Right ventricle myocardium inferior (tissue), 1 donor: ENCODE data around the gene RPS14. TPM values are rescaled to one million over a fixed set of nuclear protein-coding genes. Genes with fewer than 3 reads are reported as not detected.
"Not testable (repeated sequence)": the region's sequence is repeated elsewhere in the genome, so short reads cannot be mapped to it uniquely, and the experiment has no call there.

ENCODE experiments used
- ATAC-seq: fragments of 200-7000 bp; cut with Tn5 transposase; one replicate; pipeline ENCODE4 v1.9.1; 2020; ENCODE audit warnings: mild to moderate bottlenecking, moderate library complexity
- DNase-seq: peaks from one replicate; pipeline ENCODE4 v3.0.0; 2021; ENCODE audit errors: missing footprints
- intact Hi-C: fragments of 100-400 bp; cut with DNase I; formaldehyde crosslinking; loops from one replicate; pipeline ENCODE4 v1.11.0; 2022
- total RNA-seq: library from RNA; stranded (reverse); fragmentation: NEBNext Ultra II Directional; extraction: Animal tissue kit (Norgen Biotek cat#: 25700); gene quantifications from one replicate; pipeline ENCODE4 v1.2.1, GENCODE V29; 2021
- donor health status: DM: no; HTN: yes; CAD: no; lungs with severe emphysema.

The RPS14 gene
- total RNA-seq, 1 donor from 2014 or later = 1,267 TPM

DNA sequence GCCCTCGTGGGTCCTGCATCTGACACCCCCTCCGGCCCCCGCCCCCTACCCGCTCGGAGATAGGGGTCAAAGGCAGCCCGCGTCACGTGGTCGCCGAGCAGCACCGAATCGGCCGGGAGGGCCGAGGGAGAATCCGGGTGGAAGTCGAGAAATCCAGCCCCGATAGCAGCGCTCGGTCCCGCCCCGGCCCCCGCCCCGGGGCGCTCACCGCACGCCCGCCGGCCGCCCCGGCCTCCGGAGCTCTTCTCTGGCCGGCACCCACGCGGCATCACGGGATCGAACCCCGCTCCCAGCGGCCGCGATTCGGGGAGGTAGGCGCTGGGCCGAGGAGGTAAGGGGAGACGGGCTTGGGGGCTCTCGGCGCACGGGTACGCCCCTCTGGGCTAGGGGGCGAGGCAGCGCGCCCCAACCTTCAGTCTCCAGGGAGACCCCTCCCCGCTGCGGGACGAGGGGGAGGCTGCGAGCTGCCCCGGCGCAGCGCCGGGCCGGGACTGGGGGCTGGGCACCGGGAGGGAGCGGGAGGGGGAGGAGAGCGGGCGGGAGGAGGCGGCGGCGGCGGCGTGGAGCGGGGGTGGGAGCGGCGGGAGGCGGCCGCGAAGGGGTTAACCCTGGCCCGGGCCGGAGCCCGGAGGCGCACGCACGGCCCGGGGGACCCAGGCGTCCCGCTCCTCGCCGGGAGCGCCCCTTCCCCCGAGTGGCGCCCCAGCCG lies 36.3 kb upstream of the RPS14 start:
- ATAC-seq (peak; percentile 43), DNase-seq (peak; percentile 81)
- intact Hi-C loops = loop anchor here (1.0 to 2.0 kb wide), 3 partner anchors 21 to 59 kb away; no protein-coding TSS in a partner anchor

DNA sequence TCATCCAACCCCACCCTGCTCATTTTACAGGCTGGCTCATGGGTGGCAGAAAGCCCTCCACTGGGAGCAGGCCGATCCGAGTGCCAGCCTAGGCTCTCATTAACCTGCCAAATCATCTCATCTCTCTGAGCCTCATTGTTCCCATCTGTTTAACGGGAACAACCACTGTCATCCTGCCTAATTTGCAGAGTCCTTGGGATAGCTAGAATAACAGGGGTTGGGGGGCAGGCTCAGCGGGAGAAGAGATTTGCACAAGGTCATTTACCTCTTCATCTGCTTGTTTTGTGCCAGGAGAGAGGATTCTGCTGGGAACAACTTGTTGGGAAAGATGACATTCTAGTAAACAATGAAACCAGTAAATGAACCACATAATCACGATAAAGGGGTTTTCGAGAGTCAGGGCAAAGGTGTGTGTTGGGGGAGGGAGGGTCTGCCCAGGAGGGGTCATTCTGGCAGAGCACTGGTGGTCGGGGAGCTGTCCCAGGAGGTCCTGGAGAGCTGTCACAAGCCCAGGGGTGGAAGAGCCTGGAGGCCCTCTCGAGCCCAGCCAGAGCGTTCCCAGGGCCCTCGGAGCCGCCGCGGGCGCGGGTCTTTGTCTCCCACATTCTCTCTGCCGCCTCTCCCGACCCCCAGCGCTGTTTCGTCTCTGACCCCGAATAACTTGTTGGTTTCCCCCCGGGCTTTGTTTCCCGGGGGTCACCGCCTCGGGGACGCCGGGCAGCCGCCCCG lies 35.6 kb upstream of the RPS14 start:
- intact Hi-C loops = loop anchor here (1.0 kb wide), 1 partner anchor 37 kb away; no protein-coding TSS in a partner anchor
- no peak for ATAC-seq
- no peak for DNase-seq

DNA sequence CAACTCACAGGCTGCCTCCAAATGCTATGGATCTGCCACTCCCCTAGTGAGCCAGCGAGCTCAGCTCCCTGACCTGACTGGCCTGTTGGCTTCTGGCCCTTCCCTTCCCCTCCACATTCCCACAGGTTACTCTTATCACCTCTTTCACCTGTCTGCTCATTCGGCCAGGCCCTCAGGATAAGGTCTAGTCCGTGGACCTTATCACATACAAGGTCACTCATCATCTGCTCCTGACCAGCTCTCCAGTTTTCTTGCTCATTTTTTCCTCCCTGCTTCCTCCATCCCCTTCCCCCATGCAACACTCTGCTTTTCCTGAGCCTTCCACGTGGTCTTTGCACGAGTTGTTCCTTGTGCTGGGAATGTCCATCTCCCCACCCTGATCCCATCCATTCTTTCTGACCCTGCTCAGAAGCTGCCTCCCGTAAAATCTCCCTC lies 32.5 kb upstream of the RPS14 start:
- intact Hi-C loops = no loop called here
- DNase-seq = no peak
- ATAC-seq = no peak

DNA sequence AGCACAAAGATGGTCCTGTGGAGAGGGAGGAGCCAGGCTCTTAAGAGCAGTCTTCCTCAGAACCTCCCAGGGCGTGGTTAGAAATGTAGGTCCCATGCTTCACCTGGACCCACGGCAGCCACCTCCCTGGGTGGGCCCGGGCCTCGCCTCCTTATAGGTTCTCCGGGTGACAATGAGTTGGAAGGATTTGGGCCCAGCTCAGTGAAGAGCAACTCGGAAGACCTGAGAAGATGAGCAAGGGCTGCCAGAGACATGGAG lies 32.1 kb upstream of the RPS14 start:
- intact Hi-C loops = no loop called here
- ATAC-seq = no peak
- DNase-seq = no peak

DNA sequence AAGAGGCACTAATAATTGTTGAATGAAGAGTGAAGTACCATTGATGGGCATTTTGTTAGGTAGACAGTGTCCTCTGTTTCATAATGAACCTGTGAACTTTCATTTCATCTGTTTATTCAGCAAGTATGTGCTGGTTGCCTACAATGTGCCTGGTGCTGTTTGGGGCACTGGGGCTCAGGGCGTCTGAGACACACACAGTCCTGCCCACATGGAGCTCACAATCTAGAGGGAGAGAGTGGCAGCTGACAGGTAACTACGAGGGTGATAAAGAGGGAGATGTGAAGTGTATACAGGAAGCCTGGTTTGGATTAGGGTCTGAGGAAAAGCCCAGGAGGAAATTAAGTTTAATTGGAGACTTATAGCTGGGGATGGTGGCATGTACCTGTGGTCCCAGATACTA lies 29.9 kb upstream of the RPS14 start:
- DNase-seq (no peak), ATAC-seq (no peak)
- intact Hi-C loops = no loop called here

DNA sequence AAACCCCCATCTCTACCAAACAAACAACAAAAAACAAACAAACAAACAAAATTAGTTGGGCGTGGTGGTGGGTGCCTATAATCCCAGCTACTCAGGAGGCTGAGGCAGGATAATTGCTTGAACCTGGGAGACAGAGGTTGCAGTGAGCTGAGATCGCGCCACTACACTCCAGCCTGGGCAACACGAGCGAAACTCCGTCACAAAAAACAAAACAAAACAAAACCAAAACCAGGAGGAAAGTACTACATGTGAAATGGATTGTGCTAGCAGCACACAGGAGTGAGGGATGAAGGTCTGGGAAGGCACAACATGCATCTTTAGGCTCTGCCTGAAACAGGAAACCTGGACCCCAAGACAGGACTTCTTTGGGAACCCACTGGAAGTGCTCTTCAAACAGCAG lies 27.0 kb upstream of the RPS14 start:
- ATAC-seq, DNase-seq, intact Hi-C loops: not testable (repeated sequence)

DNA sequence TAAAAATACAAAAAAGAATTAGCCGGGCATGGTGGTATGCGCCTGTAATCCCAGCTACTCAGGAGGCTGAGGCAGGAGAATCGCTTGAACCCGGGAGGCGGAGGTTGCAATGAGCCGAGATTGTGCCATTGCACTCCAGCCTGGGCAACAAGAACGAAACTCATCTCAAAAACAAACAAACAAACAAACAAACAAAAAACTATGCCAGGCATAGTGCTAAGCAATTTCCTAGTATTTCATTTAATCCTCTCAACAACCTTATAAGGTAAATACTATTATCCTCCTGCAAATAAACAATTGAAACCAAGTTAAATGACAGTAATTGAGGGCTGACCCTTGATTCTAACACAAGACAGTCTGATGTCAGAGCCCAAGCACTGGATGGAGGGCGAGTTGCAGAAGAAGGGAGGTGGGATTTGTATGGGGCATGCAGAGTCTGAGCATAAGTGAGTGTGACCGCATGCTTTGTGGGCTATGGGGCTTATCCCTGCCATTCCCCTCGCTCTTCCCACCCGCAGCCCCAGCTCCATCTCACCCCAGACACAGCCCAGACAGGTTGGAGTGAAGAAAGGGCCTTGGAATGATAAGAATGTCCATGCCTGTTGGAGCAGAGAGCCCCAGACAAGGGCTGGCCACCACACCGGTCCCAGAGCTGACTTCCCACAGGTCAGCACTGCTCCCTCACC lies 24.3 kb upstream of the RPS14 start:
- no peak for ATAC-seq
- DNase-seq = no peak
- intact Hi-C loops = no loop called here

DNA sequence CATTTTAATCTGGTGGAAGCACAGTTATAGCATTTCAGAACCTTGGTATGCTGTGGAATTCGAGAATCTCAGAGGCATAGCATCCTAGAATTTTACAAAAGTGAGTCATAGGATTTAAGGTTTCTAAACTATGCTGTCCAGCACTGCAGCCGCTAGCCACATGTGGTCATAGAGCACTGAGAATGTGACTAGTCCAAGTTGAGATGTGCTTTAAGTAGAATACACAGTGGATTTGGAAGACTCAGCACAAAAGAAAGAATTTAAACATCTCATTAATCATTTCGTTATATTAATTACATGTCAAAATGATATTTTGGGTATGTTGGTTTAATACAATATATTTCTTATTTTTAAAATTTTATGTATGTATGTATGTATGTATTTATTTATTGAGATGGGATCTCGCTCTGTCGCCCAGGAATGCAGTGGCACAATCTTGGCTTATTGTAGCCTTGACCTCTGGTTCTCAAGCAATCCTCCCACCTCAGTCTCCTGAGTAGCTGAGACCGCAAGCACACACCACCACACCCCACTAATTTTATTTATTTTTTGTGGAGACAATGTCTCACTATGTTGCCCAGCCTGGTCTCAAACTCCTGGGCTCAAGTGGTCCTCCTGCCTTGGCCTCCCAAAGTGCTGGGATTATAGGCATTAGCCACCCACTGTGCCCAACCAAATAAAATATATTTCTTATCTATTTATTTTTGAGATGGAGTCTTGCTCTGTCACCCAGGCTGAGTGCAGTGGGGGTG lies 20.4 kb upstream of the RPS14 start:
- intact Hi-C loops = no loop called here
- no peak for ATAC-seq
- DNase-seq = no peak

DNA sequence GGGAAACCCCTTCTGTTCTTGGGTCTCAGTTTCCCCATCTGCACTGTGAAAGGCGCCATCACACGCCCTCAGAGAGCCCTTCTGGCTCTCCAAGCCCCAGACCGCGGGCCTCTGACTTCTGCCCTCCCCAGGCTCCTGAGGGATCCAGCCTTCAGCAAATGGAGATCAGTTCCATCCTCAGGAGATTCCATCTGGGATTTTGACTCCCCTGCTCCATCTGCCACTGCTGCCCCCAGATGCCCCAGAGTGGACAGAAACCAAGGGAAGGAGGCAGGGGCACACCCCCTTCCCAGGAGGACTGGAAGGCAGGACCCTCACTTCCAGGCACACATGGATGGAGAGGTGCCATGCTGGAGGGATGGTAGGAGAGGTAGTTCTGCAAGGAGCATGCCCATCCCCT lies 18.7 kb upstream of the RPS14 start:
- intact Hi-C loops = no loop called here
- DNase-seq (no peak), ATAC-seq (no peak)

DNA sequence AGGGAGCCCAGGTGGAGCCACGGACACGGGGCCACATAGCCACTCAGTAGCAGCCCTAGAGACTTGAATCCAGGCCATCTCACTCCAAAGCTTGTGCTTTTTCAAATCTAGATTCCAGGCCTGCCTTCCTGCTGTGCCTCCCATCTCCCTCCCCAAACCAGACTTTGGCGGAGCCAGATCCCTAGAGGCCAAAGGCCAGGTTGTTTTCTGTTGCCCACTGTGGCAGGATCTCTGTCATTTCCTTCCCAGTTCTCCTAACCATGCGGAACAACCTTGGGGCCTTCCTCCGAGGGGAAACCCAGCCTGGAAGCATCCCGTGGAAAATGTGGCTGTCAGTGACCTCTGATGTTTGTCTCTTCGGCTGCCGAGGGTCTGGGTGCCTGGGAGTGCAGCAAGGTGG lies 16.4 kb upstream of the RPS14 start:
- intact Hi-C loops = loop anchor here (2.0 kb wide), 1 partner anchor 21 kb away; no protein-coding TSS in a partner anchor
- ATAC-seq (no peak), DNase-seq (no peak)

DNA sequence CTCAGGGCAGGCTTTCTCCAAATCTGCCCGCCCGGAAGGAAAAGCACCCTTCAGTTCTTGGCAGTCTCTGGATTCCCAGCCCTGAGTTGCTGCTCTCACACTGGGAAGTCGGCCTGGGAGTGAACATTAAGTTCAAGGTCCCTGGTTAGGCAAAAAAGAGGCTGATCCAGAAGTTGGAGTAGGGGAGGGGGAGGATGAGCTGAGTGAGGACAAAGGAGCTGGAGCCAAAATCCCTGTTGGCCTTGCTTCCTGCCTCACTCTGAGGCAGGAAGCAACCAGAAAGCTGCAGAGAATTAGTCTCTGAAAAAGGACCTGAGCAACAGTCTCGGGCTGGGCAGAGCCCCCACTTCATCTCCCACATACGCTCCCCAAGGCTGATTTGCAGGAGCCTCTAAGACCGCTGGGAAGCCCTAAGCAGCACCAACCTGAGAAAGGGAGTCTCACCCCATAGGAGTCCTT lies 15.0 kb upstream of the RPS14 start:
- no peak for DNase-seq
- intact Hi-C loops = loop anchor here (2.0 kb wide), 1 partner anchor 22 kb away; no protein-coding TSS in a partner anchor
- ATAC-seq = peak; percentile 71

DNA sequence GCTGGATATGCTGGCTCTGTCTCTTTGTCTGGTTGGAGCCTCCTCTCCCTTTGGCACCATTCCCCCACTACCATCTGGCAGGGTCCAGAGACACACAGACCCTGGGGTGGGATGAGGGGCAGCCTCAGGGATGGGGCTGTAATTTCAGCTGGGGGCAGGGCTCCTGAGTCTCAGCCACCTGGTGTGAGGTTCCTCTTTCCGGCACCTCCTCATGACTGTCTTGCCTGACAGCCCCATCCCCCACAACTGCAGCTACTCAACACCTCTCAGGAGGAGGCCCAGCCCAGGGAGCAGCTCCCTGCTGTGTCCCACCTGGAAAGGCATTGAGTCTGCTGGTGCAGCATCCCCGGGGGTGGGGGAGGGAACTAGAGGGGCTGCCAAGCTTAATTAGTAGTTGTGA lies 11.7 kb upstream of the RPS14 start:
- ATAC-seq (no peak), DNase-seq (no peak)
- intact Hi-C loops = no loop called here

DNA sequence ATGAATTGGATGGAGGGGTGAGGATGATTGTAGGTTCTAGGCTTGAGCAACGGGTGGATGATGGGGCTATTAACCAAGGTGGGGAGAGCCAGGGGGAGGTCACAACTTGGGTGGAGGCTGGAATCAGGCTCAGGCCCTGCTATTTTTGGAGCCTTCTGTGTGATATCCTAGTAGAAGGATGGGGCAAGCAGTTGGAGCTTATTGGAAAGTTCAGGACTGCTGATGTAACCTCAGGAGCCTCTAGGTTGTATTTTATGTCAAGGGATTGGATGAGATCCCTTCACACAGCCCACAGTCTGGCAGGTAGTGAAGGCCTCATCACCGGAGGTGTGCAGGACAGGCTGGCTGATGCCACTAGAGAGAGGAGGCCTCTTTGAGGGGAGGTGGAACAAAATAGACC lies 11.2 kb upstream of the RPS14 start:
- intact Hi-C loops = no loop called here
- DNase-seq = no peak
- ATAC-seq = no peak

DNA sequence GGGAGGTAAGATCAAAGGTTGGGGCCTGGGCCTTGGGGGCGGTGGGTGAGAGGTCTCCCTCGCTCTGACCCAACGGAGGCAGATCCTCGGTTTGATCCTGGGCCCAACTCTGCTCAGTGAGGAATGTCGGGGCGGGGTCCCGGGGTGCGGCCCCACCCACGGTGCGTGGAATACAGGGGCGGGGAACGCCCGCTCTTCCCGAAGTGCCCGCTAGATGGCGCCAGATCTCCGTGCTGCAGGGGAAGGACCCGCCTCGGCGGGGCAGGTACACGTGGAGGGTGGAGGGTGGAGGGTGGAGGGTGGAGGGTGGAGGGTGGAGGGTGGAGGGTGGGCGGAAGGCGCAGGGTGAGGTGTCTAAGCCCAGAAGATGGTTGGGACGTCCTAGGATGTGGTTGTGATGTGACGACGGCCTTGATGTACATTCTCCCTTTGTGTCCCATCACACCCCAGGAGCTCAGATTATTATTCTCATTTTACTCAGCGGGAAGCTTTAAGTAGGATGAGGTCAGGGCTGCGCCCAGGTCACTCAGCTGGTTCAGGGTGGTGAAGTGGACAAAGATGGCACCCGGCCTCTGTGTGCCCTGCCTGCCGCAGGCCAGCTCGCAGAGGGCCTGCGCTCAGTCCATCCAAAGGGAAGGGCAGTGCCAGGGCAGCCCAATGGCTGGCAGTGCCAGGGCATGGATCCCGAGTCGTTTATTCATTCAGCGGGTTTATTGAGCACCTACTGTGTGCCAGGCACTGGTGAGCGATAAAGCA lies 9.4 kb upstream of the RPS14 start:
- ATAC-seq (peak; percentile 90), DNase-seq (peak; percentile 90)
- intact Hi-C loops = loop anchor here (1.0 to 10.0 kb wide), 4 partner anchors 64 to 388 kb away; partner anchors contain the start of gene IRGM

DNA sequence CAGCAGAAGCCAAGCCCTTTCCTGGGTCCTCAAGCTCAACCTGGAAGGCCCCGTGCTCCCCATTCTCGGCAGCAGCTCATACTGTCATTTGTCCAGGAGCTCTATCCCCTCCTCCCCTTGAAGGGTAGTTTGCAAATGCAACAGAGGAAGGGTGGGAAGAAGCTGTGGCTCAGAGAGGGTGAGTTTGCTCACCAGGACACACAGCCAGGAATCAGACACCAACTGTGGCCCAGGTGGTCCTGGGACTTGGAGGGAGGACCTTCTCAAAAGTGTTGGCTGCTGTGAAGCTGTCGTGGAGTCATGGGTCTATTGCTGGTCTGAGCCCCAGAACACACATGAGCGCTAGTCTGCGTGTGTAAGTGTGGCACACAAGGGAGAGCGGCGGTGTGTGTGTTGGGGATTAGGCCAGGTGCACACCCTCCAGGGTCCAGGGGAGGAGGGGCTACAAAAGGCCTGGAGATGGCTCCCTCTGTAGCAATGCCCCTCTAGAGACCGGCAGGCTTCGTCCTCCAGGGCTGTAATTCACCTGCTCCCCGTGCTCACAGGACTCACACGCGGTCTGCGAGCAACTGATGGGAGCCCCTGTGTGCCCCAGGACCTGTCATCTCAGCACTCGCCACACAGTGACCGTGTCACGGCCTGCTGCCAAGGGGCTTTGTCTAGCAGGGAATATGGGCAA lies 8.2 kb upstream of the RPS14 start:
- intact Hi-C loops = loop anchor here (2.0 to 10.0 kb wide), 3 partner anchors 65 to 390 kb away; partner anchors contain the start of gene IRGM
- ATAC-seq = no peak
- no peak for DNase-seq

DNA sequence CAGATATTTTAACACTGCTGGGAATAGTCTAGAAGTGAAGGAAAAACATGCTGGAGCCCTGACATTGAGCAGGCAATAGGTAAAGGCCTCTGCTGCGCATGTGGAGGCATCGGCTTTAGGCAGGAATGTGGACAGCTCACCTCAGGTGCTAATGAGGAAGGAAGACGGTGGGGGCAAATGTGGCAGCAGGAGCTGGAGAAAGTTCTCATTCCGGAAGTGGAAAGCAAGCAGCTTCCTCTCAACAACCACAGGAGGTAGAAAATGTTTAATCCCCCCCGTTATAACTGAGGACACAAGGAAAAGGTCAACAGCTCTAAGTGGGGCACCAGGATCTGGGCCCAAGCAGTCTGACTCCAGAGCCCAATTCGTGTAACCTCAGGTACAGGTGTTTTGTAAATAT lies 7.6 kb upstream of the RPS14 start:
- intact Hi-C loops = loop anchor here (5.0 to 10.0 kb wide), 2 partner anchors 198 to 390 kb away; partner anchors contain the start of gene IRGM
- no peak for DNase-seq

DNA sequence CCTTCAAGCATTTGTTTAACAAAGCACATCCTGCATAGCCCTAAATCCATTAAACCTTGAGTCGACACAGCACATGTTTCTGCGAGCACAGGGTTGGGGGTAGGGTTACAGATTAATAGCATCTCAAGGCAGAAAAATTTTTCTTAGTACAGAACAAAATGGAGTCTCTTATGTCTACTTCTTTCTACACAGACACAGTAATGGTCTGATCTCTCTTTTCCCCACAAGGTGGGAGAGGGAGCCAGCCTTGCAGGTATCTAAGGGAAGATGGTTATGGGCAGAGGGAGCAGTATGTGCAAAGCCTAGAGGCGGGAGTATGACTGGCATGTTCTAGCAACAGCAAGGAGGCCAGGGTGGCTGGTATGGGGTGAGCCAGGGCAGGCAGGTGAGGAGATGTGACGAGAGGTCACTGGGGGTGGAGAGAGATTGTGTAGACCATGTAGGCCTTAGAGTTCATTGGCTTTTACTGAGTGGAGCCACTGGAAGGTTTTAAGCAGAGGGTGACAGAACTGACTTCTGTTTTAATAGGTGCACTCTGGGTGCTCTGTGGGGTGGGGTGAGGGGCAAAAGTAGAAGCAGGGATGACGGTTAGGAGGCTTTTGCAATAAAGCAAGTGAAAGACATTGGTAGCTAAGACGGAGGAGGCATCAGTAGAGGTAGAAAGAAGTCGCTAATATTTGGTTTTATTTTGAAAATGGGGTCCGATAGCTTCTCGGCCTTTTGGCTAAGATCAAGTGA lies 5.1 kb upstream of the RPS14 start:
- intact Hi-C loops = loop anchor here (5.0 to 10.0 kb wide), 2 partner anchors 200 to 393 kb away; partner anchors contain the start of gene IRGM
- ATAC-seq (no peak), DNase-seq (no peak)

More for the DNA sequence above, 7.6 kb upstream of the RPS14 start:
- no peak for ATAC-seq
